Activated CD4-positive, alpha-beta memory T cell treated with anti-CD3 and anti-CD28 coated beads for 36 hours (primary cell): ENCODE results near the gene PDIA4. TPM values are rescaled to one million over a fixed set of nuclear protein-coding genes. Genes with fewer than 3 reads are reported as not detected.

Source experiments
- CTCF ChIA-PET: fragments of 350-600 bp; sonication (Branson Sonifier 250); formaldehyde crosslinking; loops from one replicate; lab custom pipeline; 2021; ENCODE audit warnings: antibody characterized with exemption, inconsistent platforms; lab: Charles Lee
- POLR2A ChIA-PET: fragments of 350-600 bp; sonication (Branson Sonifier 250); formaldehyde crosslinking; loops from one replicate; lab custom pipeline; 2021; ENCODE audit warnings: antibody characterized with exemption; lab: Charles Lee
- DNase-seq: peaks from one replicate; pipeline ENCODE4 v3.0.0-alpha.2; 2020
- H3K27ac Mint-ChIP-seq: one replicate; pipeline ENCODE4 v1.8.0; 2021; ENCODE audit warnings: mixed read lengths
- H3K27me3 Mint-ChIP-seq: one replicate; pipeline ENCODE4 v1.8.0; 2021; ENCODE audit warnings: mixed read lengths
- H3K36me3 Mint-ChIP-seq: one replicate; pipeline ENCODE4 v1.8.0; 2021; ENCODE audit warnings: mixed read lengths
- H3K4me1 Mint-ChIP-seq: one replicate; pipeline ENCODE4 v1.8.0; 2021; ENCODE audit warnings: low read depth, mixed read lengths
- H3K4me3 Mint-ChIP-seq: one replicate; pipeline ENCODE4 v1.8.0; 2021; ENCODE audit warnings: mild to moderate bottlenecking, mixed read lengths
- H3K9me3 Mint-ChIP-seq: one replicate; pipeline ENCODE4 v1.8.0; 2021; ENCODE audit warnings: mixed read lengths
- intact Hi-C: fragments of 100-400 bp; cut with micrococcal nuclease; formaldehyde crosslinking; loops from one replicate; pipeline ENCODE4 v1.15.1; 2023
- total RNA-seq, 2 experiments: library from RNA; stranded (reverse); gene quantifications; one replicate each; pipeline ENCODE4 v1.2.3, GENCODE V29; 2021

The PDIA4 gene
- total RNA-seq, 2 experiments from 2014 or later, result 108 to 112 TPM

DNA sequence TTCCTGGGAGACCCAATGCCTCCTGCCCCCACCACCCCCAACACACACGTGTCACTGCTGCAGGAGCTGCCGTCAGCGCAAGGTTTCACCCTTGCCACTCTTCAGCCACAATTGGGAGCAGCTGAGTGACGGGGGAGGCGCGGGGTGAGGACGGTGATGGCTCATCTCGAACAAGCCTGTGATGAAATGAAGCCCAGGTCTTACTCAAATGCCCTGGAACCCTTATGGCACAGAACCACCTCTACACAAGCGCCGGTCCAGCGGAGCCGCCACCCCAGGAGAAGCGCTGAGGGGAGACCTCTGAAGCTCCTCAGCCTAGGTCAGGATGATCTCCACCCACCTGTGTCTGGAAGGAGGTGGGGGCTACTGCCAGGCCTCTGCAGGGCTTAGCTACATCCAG is 25.7 kb downstream of the PDIA4 start:
- H3K36me3 Mint-ChIP-seq, result peaks cover 26% of the 10 kb centered on the region
- no peaks in the 10 kb centered on the region for H3K9me3 Mint-ChIP-seq
- ChIA-PET CTCF (interaction anchor here (0.5 to 2.5 kb wide), 2 partner anchors 29 to 63 kb away, joined by 4 to 10 read pairs; no protein-coding TSS in a partner anchor), POLR2A (no interaction called here)
- H3K4me3 Mint-ChIP-seq, result no peak overlapping the region
- H3K27ac Mint-ChIP-seq, result no peak overlapping the region
- peaks cover 3% of the 10 kb centered on the region for H3K4me1 Mint-ChIP-seq
- H3K27me3 Mint-ChIP-seq, result no peaks in the 10 kb centered on the region
- DNase-seq, result no peak
- intact Hi-C loops, result no loop called here

DNA sequence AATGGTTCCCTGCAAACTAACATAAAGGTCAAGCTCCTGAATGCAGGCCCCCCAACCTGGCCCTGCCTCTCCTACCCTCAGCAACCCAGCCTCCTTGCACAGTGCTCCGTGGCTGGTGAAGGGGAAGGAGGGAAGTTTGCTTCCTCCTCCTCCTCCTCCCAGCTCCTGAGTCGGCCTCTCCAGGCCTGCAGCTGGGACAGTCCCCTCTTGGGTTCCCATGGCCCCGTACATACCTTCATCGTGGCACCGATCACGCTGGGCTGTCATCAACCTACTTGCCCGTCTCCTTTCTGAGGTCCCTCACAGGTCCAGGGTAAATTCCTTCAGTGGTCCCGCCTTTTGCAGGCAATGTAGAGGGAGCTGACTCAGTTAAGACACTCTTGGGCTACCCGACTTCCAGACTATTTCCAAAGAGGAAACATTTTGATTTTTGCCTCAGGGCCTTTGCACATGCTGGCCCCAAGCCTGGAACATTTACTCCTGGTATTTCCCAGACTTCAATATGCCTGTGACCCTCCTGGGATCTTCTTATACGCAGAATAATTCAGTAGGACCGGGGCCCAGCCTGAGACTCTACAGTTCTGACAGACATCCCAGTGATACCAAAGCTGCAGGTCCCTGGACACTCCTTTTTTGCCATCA is 26.8 kb downstream of the PDIA4 start:
- Mint-ChIP-seq H3K4me3 (no peak overlapping the region), H3K36me3 (peaks cover 21% of the 10 kb centered on the region), H3K27me3 (no peaks in the 10 kb centered on the region), H3K27ac (no peak overlapping the region), H3K9me3 (no peaks in the 10 kb centered on the region), H3K4me1 (peaks cover 3% of the 10 kb centered on the region)
- DNase-seq, result no peak
- intact Hi-C loops, result no loop called here
- ChIA-PET CTCF (interaction anchor here (2.5 kb wide), 1 partner anchor 64 kb away, joined by 10 read pairs; no protein-coding TSS in a partner anchor), POLR2A (no interaction called here)

DNA sequence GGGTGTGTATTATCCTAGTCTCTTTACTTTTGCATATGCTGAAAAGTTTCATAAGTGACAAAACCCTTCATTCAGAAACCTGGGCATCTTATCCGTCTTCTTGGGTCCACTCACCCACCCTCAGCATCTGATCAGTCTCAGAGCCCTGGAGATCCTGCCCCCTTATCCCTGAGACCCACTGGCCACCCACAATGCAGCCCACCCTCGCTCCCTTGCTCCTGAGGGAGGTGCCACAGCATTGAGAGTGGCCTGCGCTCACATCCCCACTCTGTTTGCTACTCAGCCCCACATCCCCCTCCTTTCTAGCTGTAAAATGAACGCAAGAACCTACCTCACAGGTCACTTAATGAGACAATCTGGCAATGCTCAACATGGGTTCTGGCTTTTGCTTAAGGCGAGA is 27.3 kb downstream of the PDIA4 start:
- intact Hi-C loops, result no loop called here
- no peak overlapping the region for H3K4me3 Mint-ChIP-seq
- no peaks in the 10 kb centered on the region for H3K27me3 Mint-ChIP-seq
- no peak for DNase-seq
- no peak overlapping the region for H3K27ac Mint-ChIP-seq
- POLR2A ChIA-PET, result no interaction called here
- H3K4me1 Mint-ChIP-seq, result peaks cover 3% of the 10 kb centered on the region
- CTCF ChIA-PET, result interaction anchor here (2.5 kb wide), 1 partner anchor 65 kb away, joined by 10 read pairs; no protein-coding TSS in a partner anchor
- H3K36me3 Mint-ChIP-seq, result peaks cover 21% of the 10 kb centered on the region
- H3K9me3 Mint-ChIP-seq, result no peaks in the 10 kb centered on the region

DNA sequence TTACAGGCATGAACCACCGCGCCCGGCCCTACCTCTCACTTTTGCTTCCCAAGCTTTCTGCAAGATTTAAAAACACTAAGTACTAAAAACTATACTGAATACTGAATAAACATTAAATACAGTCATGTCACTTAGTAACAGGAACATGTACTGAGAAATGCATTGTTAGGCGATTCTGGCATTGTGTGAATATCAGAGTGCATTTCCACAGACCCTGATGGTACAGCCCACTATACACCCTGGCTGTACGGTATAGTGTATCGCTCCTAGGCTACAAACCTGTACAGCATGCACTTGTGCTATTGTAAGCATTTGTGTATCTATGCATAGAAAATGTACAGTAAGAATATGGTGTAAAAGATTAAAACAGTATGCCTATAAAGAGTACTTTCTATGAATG is 29.1 kb downstream of the PDIA4 start:
- DNase-seq, result no peak
- Mint-ChIP-seq H3K27ac (no peak overlapping the region), H3K9me3 (no peaks in the 10 kb centered on the region), H3K27me3 (no peaks in the 10 kb centered on the region), H3K4me1 (no peaks in the 10 kb centered on the region), H3K36me3 (peaks cover 16% of the 10 kb centered on the region), H3K4me3 (no peak overlapping the region)
- CTCF ChIA-PET, result no interaction called here
- POLR2A ChIA-PET, result interaction anchor here (0.7 kb wide), 1 partner anchor 127 kb away, joined by 5 read pairs; the partner anchor contains the start of gene ZNF425
- intact Hi-C loops, result no loop called here

DNA sequence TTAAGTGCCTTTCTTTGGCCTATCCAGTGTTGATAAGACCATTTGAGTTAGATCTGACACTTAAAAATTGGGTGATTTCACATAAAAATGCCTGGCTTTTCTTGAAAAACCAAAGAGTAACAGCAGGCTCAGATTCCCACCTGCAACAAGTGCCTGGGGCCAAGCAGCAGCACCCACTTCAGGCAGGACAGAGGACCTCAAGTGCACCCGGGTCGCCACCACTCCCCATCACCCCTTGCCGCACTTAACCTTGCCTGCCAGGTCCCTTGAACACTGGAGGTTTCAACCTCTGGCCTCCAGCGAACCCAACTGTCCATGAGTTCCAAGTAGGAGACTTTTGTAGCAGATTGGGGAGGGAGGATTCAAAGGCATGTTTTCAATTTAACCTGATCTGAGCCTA is 30.8 kb downstream of the PDIA4 start:
- Mint-ChIP-seq H3K4me3 (no peak overlapping the region), H3K9me3 (no peaks in the 10 kb centered on the region), H3K27me3 (no peaks in the 10 kb centered on the region), H3K4me1 (no peaks in the 10 kb centered on the region), H3K27ac (no peak overlapping the region), H3K36me3 (peaks cover 1% of the 10 kb centered on the region)
- POLR2A ChIA-PET, result no interaction called here
- no peak for DNase-seq
- CTCF ChIA-PET, result no interaction called here
- intact Hi-C loops, result no loop called here

DNA sequence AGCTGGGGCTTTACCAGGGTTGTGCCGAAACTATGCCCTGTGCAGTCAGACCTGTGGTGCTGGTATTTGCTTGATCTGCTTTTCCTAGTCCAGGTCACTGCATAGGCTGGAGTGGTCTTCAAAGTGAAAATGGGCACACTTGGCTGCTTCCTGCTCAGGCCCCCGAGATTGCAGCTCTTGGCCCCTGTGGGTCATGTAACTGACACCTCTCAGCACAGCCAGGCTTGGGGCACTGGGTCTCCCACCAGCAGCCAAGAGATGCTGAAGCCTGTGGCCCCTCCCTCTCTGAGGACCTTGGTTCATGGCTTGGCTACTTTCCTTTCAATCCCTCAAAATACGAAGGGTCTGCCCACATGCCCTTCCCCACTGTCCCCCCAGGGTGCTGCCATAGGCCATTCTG is 33.7 kb downstream of the PDIA4 start:
- ChIA-PET POLR2A (no interaction called here), CTCF (interaction anchor here (2.7 kb wide), 1 partner anchor 11 kb away, joined by 10 read pairs; no protein-coding TSS in a partner anchor)
- no peaks in the 10 kb centered on the region for H3K36me3 Mint-ChIP-seq
- DNase-seq, result no peak
- H3K4me1 Mint-ChIP-seq, result no peaks in the 10 kb centered on the region
- intact Hi-C loops, result no loop called here
- no peaks in the 10 kb centered on the region for H3K27me3 Mint-ChIP-seq
- H3K9me3 Mint-ChIP-seq, result no peaks in the 10 kb centered on the region
- no peak overlapping the region for H3K27ac Mint-ChIP-seq
- no peak overlapping the region for H3K4me3 Mint-ChIP-seq

DNA sequence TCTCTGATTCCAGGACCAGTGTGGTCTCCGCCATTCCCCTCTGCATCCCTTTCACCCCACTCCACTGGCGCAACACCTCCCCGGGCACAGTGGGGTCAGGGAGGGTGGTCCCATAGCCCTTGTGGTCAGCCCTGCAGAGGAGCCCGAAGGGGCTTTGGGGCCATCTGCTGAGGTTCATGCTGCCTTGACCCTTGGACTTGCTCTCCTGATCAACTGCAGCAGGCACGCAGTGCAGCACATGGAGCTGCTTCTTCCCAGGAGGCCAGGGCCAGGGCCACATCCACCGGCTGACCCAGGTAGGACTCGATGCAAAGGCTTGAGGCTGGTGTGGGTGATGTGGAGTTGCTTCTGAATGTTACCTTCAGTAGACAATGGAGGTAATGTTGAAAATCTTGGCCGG is 35.1 kb downstream of the PDIA4 start:
- no peak overlapping the region for H3K4me3 Mint-ChIP-seq
- H3K4me1 Mint-ChIP-seq, result peaks cover 6% of the 10 kb centered on the region
- no peak for DNase-seq
- H3K27ac Mint-ChIP-seq, result no peak overlapping the region
- no peaks in the 10 kb centered on the region for H3K27me3 Mint-ChIP-seq
- no peaks in the 10 kb centered on the region for H3K9me3 Mint-ChIP-seq
- intact Hi-C loops, result no loop called here
- H3K36me3 Mint-ChIP-seq, result no peaks in the 10 kb centered on the region
- CTCF ChIA-PET, result interaction anchor here (2.7 kb wide), 1 partner anchor 12 kb away, joined by 10 read pairs; no protein-coding TSS in a partner anchor
- POLR2A ChIA-PET, result no interaction called here

DNA sequence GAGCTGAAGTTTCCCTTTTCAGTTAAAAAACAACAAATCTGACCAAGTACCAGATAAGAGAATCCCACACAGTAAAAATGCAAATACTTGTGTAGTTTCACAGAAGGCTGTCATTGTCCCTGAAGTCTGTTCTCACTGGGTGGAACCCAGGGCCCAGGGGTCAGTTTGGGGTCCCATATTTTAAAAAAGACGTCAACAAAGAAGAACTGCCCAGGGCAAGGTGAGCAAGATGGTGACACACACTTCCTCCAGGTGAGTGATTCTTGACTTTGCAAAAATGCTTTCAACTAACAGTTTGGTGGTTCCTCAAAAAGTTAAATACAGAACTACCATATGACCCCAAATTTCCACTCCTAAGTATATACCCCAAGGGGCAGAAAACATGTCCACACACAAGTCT is 36.8 kb downstream of the PDIA4 start:
- intact Hi-C loops, result no loop called here
- POLR2A ChIA-PET, result no interaction called here
- CTCF ChIA-PET, result interaction anchor here (1.0 kb wide), 1 partner anchor 14 kb away, joined by 4 read pairs; no protein-coding TSS in a partner anchor
- Mint-ChIP-seq H3K27ac (no peak overlapping the region), H3K36me3 (no peaks in the 10 kb centered on the region), H3K4me1 (peaks cover 15% of the 10 kb centered on the region), H3K9me3 (no peaks in the 10 kb centered on the region), H3K4me3 (no peak overlapping the region), H3K27me3 (no peaks in the 10 kb centered on the region)
- no peak for DNase-seq

DNA sequence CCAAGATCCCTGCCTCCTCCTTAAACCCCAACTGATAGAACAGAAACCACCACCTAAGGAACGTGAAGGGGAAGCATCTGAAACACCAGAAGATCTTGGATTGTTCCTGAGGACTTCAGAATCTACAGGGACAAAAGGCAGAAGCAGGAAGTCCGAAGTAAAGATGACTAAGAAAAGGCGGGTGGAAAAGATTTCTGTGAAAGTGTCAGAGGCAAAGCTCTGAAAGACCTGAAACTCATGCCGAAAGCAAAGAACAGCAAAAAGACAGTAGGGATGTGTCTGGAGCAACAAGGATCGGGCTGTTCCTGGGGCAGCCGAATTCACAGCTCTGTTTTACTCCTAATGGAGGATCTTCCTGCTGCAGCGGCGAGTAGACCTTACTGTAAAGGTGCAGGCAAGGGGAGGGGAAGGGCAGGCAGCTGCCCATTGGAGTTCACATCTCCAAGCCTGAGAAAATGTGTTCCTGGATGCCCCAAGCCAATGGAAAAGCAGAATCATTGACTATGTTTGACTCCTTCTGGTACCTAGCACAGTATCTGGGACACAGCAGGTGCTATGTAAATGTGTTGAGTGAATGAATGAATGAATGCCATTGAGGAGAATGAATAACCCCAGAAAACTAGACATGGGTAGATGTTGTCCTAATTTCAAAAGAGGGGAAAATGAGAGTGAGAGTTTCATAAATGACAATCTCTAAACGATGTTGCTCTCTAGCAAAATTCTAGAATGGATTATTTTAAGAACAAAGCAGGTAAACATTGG is 40.4 kb downstream of the PDIA4 start:
- peaks cover 2% of the 10 kb centered on the region for H3K27me3 Mint-ChIP-seq

DNA sequence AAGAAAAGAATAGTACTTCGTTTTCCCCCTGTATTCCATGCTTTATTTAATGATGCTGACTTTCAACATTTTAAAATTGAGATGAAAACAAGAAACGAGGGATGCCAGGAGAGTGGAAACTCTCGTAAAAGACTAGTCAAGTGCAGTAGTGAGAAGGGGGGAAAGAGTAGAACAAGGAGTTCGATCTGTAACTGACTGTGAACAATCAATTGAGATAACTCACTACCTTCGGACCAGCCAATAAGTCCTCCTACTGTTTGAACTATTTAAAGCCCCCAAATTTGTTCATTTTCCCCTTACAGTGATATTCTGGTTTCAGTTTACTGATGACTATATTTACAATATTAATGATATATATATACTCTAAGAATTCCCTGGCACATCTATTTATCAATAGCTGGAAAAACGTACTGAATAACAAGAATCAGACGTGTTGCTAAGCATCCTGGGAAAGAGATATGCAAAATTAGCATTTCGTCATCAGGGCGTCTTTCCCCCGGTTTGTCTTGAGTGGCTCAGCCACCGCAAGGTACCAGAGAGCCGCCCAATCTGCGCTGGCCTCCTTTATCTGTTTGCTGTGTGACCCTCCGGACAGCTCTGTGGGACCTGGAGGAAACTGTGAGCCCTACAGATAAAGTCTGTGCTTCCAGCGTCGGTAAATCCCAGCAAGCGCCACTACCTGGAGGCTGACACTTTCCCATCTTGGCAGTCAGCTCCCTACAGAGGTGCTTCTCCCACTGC is 41.1 kb downstream of the PDIA4 start:
- intact Hi-C loops, result loop anchor here (1.0 to 10.0 kb wide), 7 partner anchors 41 to 435 kb away; partner anchors contain the start of genes CUL1, EZH2, PDIA4 and ZNF398
- Mint-ChIP-seq H3K27me3 (peaks cover 2% of the 10 kb centered on the region), H3K9me3 (no peaks in the 10 kb centered on the region), H3K27ac (peak overlapping the region; percentile 92), H3K36me3 (peaks cover 3% of the 10 kb centered on the region), H3K4me1 (peaks cover 40% of the 10 kb centered on the region), H3K4me3 (peak overlapping the region; percentile 95)
- peak; percentile 87 for DNase-seq
- POLR2A ChIA-PET, result interaction anchor here (1.2 kb wide), 1 partner anchor 79 kb away, joined by 3 read pairs; no protein-coding TSS in a partner anchor
- CTCF ChIA-PET, result interaction anchor here (1.0 to 2.1 kb wide), 7 partner anchors 18 to 637 kb away, joined by 3 to 8 read pairs (median 4); partner anchors contain the start of gene ZNF398

More for the DNA sequence above, 40.4 kb downstream of the PDIA4 start:
- intact Hi-C loops, result loop anchor here (1.0 to 10.0 kb wide), 7 partner anchors 40 to 434 kb away; partner anchors contain the start of genes CUL1, EZH2, PDIA4 and ZNF398
- Mint-ChIP-seq H3K27ac (peak overlapping the region; percentile 92), H3K4me3 (peak overlapping the region; percentile 95), H3K9me3 (no peaks in the 10 kb centered on the region), H3K4me1 (peaks cover 40% of the 10 kb centered on the region), H3K36me3 (peaks cover 3% of the 10 kb centered on the region)
- CTCF ChIA-PET, result interaction anchor here (1.0 to 2.1 kb wide), 6 partner anchors 18 to 637 kb away, joined by 3 to 8 read pairs (median 4); partner anchors contain the start of gene ZNF398
- DNase-seq, result no peak
- POLR2A ChIA-PET, result interaction anchor here (0.5 to 1.2 kb wide), 2 partner anchors 77 to 78 kb away, joined by 3 read pairs; no protein-coding TSS in a partner anchor

DNA sequence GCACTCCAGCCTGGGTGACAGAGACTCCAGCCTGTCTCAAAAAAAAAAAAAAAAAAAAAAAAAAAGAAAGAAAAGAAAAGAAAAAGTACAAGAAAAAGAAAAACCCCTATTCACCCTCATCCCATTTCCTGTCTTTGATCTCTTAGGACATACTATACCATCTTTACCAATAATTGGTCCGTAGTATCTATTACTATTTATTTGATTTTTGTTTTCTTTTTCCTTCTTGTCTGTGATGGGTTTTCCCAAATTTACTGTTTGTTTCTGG is 41.6 kb downstream of the PDIA4 start:
- DNase-seq, result no peak
- peak overlapping the region; percentile 69 for H3K4me3 Mint-ChIP-seq
- peak overlapping the region; percentile 92 for H3K27ac Mint-ChIP-seq
- peaks cover 2% of the 10 kb centered on the region for H3K27me3 Mint-ChIP-seq
- peaks cover 40% of the 10 kb centered on the region for H3K4me1 Mint-ChIP-seq
- H3K9me3 Mint-ChIP-seq, result no peaks in the 10 kb centered on the region
- ChIA-PET POLR2A (interaction anchor here (0.6 to 0.7 kb wide), 2 partner anchors 14 to 45 kb away, joined by 3 read pairs; no protein-coding TSS in a partner anchor), CTCF (interaction anchor here (1.0 kb wide), 1 partner anchor 79 kb away, joined by 3 read pairs; no protein-coding TSS in a partner anchor)
- intact Hi-C loops, result loop anchor here (1.0 to 10.0 kb wide), 7 partner anchors 42 to 436 kb away; partner anchors contain the start of genes CUL1, EZH2, PDIA4 and ZNF398
- peaks cover 3% of the 10 kb centered on the region for H3K36me3 Mint-ChIP-seq
